HepG2 (cell line): ENCODE measurements around the gene CDX1.

Source experiments
- ELF1 ChIP-seq: sonication (generic); formaldehyde crosslinking; IDR thresholded peaks from 2 replicates; pipeline ENCODE4 v1.4.0; 2020; ENCODE audit warnings: missing genetic modification reagents
- ZNF331 ChIP-seq: sonication (generic); formaldehyde crosslinking; IDR thresholded peaks from 2 replicates; pipeline ENCODE4 v1.4.0; 2020; ENCODE audit warnings: missing genetic modification reagents
- TF ChIP-seq, protein P1 (sequence below): sonication (generic); formaldehyde crosslinking; IDR thresholded peaks from 2 replicates; pipeline ENCODE4 v1.5.0; 2020; ENCODE audit warnings: mild to moderate bottlenecking, missing genetic modification reagents, moderate library complexity

DNA sequence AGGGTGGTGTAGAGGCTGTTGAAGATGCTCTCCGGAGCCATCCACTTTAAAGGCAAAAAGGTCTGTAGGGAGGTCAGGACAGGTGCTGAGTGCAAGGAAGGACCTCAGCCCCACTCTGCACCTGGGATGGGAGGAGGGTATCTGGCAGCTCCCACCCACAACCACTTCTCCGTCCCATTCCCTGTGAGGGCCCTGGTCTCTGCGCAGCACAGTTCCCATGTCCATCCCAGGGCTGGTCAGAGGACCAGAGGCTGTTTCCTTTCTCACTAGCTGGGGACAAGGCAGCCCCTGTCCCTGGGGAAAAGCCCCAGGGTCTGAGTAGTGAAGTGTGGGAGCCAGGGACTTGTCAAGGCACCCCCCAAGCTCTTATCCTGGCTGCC lies 46.5 kb upstream of the CDX1 start:
- TF ChIP-seq ZNF331 (CRISPR knock-in tag) = no peak
- TF ChIP-seq, protein P1, sequence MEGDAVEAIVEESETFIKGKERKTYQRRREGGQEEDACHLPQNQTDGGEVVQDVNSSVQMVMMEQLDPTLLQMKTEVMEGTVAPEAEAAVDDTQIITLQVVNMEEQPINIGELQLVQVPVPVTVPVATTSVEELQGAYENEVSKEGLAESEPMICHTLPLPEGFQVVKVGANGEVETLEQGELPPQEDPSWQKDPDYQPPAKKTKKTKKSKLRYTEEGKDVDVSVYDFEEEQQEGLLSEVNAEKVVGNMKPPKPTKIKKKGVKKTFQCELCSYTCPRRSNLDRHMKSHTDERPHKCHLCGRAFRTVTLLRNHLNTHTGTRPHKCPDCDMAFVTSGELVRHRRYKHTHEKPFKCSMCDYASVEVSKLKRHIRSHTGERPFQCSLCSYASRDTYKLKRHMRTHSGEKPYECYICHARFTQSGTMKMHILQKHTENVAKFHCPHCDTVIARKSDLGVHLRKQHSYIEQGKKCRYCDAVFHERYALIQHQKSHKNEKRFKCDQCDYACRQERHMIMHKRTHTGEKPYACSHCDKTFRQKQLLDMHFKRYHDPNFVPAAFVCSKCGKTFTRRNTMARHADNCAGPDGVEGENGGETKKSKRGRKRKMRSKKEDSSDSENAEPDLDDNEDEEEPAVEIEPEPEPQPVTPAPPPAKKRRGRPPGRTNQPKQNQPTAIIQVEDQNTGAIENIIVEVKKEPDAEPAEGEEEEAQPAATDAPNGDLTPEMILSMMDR (CRISPR knock-in tag) = no peak
- no peak for TF ChIP-seq ELF1 (CRISPR knock-in tag)
